Measurements from ENCODE around the gene SERINC2. TPM values are rescaled to one million over a fixed set of nuclear protein-coding genes. Genes with fewer than 3 reads are reported as not detected.
A peak's percentile ranks its signal among the peaks of the same experiment; 100 is the strongest.

Gene SERINC2
- total and polyA plus RNA-seq, 9 of the 15 experiments (the other 6 are each of a cell fraction or from before 2014, with no cell fraction given) = 0.07 to 1.2 (median 0.70) TPM; not detected in 2

GRCh38 chr1:31447210-31447609 is 34.2 kb downstream of the SERINC2 start (continued):
- TF ChIP-seq, protein P1, sequence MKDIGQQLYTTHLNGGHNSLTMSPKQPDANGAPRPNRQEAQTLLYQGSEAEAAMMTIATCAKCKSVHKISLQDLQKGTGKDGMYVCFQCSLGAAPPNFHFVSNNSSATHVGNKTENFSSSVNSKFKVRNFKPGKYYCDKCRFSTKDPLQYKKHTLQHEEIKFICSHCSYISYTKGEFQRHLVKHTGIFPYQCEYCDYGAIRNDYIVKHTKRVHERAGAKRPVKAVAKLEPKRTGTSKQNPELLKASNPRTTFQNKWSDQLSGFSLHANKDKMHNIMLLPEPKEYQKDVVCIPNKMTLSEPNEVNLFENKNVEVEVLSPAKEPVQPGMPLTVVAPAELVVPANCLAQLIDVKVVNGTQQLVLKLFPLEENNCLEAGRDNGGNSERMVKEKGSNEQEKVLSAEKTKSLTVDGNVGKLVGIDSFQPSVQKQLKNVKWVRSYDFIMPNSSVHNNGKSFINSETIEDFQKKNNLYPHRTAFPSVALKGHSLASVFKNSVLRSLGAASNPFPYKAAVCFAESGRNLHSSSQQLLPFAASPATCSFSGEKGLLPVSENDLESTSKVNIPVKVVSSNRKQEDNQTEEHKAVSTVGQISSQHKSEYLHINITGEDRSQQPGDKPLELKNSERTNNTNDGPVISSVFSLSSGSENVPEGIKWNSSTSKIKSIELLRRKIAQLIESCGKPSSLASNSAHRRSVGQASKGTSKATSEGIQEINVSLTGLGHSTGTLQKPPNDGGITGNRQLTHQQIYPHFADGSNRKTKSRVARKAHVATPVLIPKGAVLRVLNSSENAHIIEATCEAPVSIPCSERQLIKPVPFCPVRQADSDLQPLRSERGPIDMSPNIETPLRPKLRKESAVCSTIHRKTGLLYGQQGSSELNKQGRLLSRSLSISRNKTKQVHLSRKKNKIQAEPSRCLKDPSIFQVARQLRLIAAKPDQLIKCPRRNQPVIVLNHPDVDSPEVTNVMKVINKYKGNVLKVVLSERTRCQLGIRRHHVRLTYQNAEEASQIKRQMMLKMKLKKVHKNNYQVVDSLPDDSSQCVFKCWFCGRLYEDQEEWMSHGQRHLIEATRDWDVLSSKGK (CRISPR knock-in tag; IDR thresholded peaks at IDR 0.05) = no peak
- TF ChIP-seq, protein P2, sequence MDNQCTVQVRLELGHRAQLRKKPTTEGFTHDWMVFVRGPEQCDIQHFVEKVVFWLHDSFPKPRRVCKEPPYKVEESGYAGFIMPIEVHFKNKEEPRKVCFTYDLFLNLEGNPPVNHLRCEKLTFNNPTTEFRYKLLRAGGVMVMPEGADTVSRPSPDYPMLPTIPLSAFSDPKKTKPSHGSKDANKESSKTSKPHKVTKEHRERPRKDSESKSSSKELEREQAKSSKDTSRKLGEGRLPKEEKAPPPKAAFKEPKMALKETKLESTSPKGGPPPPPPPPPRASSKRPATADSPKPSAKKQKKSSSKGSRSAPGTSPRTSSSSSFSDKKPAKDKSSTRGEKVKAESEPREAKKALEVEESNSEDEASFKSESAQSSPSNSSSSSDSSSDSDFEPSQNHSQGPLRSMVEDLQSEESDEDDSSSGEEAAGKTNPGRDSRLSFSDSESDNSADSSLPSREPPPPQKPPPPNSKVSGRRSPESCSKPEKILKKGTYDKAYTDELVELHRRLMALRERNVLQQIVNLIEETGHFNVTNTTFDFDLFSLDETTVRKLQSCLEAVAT (IDR thresholded peaks at IDR 0.05) = no peak
- TF ChIP-seq, protein P3, sequence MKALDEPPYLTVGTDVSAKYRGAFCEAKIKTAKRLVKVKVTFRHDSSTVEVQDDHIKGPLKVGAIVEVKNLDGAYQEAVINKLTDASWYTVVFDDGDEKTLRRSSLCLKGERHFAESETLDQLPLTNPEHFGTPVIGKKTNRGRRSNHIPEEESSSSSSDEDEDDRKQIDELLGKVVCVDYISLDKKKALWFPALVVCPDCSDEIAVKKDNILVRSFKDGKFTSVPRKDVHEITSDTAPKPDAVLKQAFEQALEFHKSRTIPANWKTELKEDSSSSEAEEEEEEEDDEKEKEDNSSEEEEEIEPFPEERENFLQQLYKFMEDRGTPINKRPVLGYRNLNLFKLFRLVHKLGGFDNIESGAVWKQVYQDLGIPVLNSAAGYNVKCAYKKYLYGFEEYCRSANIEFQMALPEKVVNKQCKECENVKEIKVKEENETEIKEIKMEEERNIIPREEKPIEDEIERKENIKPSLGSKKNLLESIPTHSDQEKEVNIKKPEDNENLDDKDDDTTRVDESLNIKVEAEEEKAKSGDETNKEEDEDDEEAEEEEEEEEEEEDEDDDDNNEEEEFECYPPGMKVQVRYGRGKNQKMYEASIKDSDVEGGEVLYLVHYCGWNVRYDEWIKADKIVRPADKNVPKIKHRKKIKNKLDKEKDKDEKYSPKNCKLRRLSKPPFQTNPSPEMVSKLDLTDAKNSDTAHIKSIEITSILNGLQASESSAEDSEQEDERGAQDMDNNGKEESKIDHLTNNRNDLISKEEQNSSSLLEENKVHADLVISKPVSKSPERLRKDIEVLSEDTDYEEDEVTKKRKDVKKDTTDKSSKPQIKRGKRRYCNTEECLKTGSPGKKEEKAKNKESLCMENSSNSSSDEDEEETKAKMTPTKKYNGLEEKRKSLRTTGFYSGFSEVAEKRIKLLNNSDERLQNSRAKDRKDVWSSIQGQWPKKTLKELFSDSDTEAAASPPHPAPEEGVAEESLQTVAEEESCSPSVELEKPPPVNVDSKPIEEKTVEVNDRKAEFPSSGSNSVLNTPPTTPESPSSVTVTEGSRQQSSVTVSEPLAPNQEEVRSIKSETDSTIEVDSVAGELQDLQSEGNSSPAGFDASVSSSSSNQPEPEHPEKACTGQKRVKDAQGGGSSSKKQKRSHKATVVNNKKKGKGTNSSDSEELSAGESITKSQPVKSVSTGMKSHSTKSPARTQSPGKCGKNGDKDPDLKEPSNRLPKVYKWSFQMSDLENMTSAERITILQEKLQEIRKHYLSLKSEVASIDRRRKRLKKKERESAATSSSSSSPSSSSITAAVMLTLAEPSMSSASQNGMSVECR (CRISPR knock-in tag; IDR thresholded peaks at IDR 0.05) = no peak
- TF ChIP-seq ZNF140 (CRISPR knock-in tag; IDR thresholded peaks at IDR 0.05) = no peak
- peak; percentile 93 for TF ChIP-seq MEIS2 (IDR thresholded peaks at IDR 0.05; ENCODE audit: partially characterized antibody)
- no peak for TF ChIP-seq SMAD4 (CRISPR knock-in tag; conservative IDR thresholded peaks at IDR 0.05)
- TF ChIP-seq ZNF436 (CRISPR knock-in tag; IDR thresholded peaks at IDR 0.05) = no peak
- no peak for TF ChIP-seq STAT5B (CRISPR knock-in tag; IDR thresholded peaks at IDR 0.05)
- no peak for TF ChIP-seq CBX1 (IDR thresholded peaks at IDR 0.05; ENCODE audit: low read depth)
- TF ChIP-seq, protein P4, sequence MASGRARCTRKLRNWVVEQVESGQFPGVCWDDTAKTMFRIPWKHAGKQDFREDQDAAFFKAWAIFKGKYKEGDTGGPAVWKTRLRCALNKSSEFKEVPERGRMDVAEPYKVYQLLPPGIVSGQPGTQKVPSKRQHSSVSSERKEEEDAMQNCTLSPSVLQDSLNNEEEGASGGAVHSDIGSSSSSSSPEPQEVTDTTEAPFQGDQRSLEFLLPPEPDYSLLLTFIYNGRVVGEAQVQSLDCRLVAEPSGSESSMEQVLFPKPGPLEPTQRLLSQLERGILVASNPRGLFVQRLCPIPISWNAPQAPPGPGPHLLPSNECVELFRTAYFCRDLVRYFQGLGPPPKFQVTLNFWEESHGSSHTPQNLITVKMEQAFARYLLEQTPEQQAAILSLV (tag; IDR thresholded peaks at IDR 0.05) = no peak
- no peak for TF ChIP-seq IRF2 (CRISPR knock-in tag; IDR thresholded peaks at IDR 0.05)
- peak; percentile 51; the same call in 1 of the 2 replicates for TF ChIP-seq SMARCA5 (IDR thresholded peaks at IDR 0.05)
- no peak for TF ChIP-seq HOXB6 (CRISPR knock-in tag; IDR thresholded peaks at IDR 0.05; ENCODE audit: borderline replicate concordance)
- no peak for TF ChIP-seq KLF13 (tag; IDR thresholded peaks at IDR 0.05; ENCODE audit: borderline replicate concordance, low read depth)
- no peak for TF ChIP-seq MCM3 (IDR thresholded peaks at IDR 0.05)
- no peak for TF ChIP-seq ZNF76 (CRISPR knock-in tag; IDR thresholded peaks at IDR 0.05; ENCODE audit: borderline replicate concordance)
- TF ChIP-seq ZNF764 (CRISPR knock-in tag; IDR thresholded peaks at IDR 0.05; ENCODE audit: low read depth) = no peak
- TF ChIP-seq ZBTB26 (CRISPR knock-in tag; IDR thresholded peaks at IDR 0.05) = no peak

Data from K562 (cell line).